HG03135 (cell line): Measurements from ENCODE around the gene DOK3.

ENCODE experiments used
- ATAC-seq: cut with Tn5 transposase; IDR thresholded peaks from one replicate; pipeline ENCODE4 v1.9.1; 2021; ENCODE audit warnings: mild to moderate bottlenecking, moderate library complexity; ENCODE audit not compliant: unreplicated experiment

Gene DOK3

GRCh38 chr5:177484902-177485549 lies 24.6 kb downstream of the DOK3 start:
- ATAC-seq, result no peak

- no peak for ATAC-seq
Measured at GRCh38 chr5:177483994-177484901, 25.4 kb downstream of the DOK3 start.

DNA sequence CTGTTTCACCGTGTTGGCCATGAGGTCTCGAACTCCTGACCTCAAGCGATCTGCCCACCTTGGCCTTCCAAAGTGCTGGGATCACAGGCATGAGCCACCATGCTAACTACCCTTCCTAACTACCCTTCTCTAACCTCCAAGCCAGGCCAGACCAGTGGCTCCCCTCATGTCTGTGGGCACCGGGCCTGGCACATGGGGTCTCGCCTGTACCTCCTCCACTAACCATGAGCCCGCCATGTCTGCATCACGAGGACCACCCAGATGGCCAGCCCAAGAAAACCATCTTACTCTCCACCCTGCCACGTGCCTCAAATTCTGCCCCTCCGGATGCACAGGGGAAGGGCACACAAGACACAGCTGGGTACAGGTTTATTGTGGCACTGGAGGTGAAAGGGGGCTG lies 26.6 kb downstream of the DOK3 start:
- no peak for ATAC-seq

- ATAC-seq, result no peak
Measured at GRCh38 chr5:177482359-177482795, 27.2 kb downstream of the DOK3 start.

GRCh38 chr5:177479774-177480173 lies 29.9 kb downstream of the DOK3 start:
- no peak for ATAC-seq

- ATAC-seq, result no peak
Measured at GRCh38 chr5:177478711-177479646, 30.6 kb downstream of the DOK3 start.

DNA sequence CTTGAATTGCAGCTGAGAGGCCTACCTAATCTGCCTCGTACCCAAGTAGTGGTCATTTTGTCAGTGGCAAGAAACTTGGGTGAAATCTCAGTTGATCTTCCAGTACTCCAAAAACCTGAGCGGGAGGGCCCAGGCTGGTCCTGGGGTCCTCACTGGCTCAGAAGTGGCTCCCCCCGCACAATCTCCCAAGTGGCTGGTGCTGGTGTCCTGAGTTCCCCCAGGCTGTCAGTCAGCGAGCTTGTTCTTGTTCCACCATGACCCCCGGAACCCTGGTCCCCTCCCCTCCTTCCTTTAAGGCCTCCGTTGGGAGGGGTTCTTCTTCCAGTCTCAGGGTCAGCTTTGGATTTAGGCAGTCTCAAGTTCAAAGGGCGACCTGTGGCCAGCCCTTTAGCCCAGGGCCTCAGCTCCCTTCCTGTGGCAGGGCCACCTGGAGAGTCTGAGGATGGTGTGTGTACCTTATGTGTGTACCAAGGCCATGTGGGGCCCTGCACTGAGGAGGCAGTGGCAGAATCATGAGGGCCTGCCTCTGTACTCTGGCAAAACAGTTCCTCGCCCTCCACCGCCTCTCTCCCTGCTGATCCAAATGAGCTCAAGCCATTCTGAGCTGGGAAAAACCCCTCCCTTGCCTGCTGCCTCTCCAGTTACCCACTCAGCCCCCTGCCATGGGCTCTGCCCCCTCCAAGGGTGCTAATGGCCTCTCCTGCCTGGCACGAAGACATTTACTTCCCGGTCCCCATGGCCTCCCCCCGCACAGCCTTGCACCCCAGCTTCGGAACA lies 31.7 kb downstream of the DOK3 start:
- ATAC-seq, result no peak

DNA sequence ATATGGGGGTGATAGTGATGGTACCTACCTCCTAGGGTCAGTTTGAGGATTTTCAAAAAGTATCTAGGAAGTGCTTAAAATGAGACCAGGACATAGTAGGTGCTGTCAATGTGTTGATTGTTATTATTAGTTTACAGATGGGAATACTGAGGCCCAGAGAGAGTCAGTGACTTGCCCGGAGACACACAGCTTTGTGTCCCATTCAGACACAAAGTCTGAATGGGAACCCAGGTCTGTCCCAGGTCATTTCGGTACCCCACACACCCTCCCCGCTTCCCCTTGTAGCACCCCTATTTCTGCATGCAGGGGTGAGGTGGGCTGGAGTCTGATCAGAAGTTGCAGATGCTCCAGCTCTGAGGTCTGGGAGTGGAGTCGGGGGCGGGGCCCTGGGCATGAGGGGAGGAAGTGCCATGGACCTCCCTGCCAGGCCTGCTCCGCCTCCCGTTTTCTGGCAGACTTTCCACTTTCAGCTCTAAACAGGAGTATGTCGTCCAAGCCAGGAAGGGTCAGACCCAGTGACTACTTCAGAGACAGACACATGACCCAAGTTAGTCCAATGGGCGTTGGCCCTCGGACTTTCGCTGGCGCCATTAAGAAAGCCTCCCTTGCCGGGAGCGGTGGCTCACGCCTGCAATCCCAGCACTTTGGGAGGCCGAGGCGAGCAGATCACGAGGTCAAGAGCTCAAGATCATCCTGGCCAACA lies 32.9 kb downstream of the DOK3 start:
- no peak for ATAC-seq

GRCh38 chr5:177475563-177476427 lies 33.8 kb downstream of the DOK3 start:
- no peak for ATAC-seq

GRCh38 chr5:177474846-177475562 lies 34.6 kb downstream of the DOK3 start:
- no peak for ATAC-seq

GRCh38 chr5:177474002-177474476 lies 35.6 kb downstream of the DOK3 start:
- no peak for ATAC-seq

DNA sequence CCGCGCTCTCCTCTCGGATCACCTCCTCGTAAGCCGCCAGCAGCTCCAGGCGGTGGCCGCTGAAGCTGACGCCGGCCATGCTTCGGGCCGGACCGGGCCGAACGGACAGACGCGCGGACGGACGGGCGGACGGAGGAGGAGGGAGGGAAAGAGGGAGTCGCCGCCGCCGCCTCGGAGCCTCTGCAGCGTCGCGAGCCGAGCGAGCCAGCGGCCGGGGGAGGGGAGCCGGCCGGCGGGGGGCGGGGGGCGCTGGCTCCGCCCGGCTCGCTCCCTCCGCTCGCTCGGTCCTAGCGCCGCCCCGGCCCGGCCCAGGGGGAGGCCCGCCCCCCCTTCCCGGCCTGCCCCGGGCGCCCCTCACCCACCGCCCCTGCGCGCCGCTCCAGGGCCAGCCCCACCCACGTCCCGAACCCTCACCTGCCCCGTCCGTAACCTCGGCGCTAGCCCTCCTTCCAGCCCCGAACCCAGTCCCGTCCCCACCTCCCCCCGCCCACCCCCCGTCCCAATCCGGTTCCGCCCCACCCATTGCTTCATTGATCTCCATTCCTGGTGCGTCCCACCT lies 36.1 kb downstream of the DOK3 start, which contains the start of gene DBN1:
Gene DBN1 (minus strand): TSS at position 192 of the 559 bp plus-strand sequence. CDS start 113 bp downstream, at position 79.
- peak; percentile 37 for ATAC-seq

DNA sequence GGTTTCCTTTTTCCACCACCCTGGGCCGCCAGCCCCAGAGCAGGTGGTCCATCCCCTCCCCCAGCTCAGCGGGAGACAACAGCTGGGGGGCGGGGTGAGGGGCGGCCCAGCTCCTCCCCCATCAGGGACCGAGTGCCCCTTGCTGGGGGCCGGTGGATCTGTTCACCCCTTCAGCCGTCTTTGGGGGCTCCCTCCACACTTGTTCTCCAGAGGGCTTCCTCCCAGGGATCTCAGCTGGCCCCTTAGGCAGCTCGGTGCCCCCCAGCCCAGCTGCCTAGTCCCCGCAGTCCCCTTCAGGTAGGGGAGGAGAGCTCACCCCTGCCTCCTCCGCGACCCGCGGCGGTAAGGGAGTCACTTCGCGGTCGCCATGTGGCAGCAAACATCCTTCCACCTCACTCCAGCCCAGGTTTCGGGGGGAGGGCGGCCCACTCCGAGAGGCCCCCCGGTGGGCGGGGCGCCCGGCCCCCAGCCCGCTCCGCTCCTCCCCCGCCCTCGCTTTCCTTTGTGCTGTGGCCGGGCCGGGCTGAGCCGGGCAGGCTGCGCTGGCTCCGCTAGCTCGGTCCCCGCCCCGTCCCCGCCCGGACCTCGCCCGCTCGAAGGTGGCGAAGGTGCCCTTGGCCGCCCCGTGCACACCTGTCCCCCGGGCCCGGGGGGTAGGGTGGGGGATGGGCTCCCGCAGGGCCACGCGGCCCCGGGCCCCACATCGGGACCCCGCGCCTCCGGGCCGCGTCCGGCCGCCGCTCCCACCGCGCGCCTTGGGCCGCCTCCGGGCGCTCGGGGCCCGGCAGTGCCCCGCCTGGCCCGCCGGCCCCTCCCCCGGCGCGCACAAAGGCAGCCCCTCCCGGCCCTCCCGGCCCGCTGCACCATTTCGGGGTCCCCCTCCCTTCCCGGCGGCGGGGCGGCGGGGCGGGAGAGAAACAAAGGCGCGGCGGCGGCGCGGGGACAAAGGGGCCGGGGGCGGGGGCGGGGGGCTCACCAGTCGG lies 36.9 kb downstream of the DOK3 start:
- peak; percentile 40 for ATAC-seq

GRCh38 chr5:177471610-177472356 lies 37.8 kb downstream of the DOK3 start:
- ATAC-seq, result no peak

- no peak for ATAC-seq
Measured at GRCh38 chr5:177470759-177471536, 38.7 kb downstream of the DOK3 start.
